22Rv1 (cell line): Measurements from ENCODE around the gene RELB.

Experiments
- H3K27ac ChIP-seq: fragments of 450-650 bp; 2 replicates; pipeline ENCODE4 v1.5.1; 2017
- CTCF ChIP-seq: fragments of 450-650 bp; IDR thresholded peaks from 2 replicates; pipeline ENCODE4 v1.5.1; 2017; ENCODE audit warnings: mild to moderate bottlenecking
- ZFX ChIP-seq: fragments of 450-650 bp; IDR thresholded peaks from 2 replicates; pipeline ENCODE4 v1.6.1; 2017; ENCODE audit warnings: antibody characterized with exemption, borderline replicate concordance

The RELB gene

GRCh38 chr19:45001087-45001739 is at the start of gene RELB:
TSS of gene RELB (plus strand) at chr19:45001464. CDS start at chr19:45001580, 116 bp downstream.
- no peak for TF ChIP-seq ZFX
- TF ChIP-seq CTCF = no peak
- peak within 1 kb of the TSS; percentile 83 for H3K27ac ChIP-seq

GRCh38 chr19:44954278-44954648 is 47.0 kb upstream of the RELB start:
- peak overlapping the region; percentile 95 for H3K27ac ChIP-seq
- TF ChIP-seq CTCF (no peak), ZFX (no peak)

- TF ChIP-seq CTCF (no peak), ZFX (no peak)
- peak within 1 kb of the TSS; percentile 95 for H3K27ac ChIP-seq
Measured at GRCh38 chr19:44954649-44955504, 46.4 kb upstream of the RELB start, which contains the start of gene CLPTM1. TSS of gene CLPTM1 (plus strand) at chr19:44955380. CDS start at chr19:44955396, 16 bp downstream.

GRCh38 chr19:44955505-44956439 is 45.5 kb upstream of the RELB start:
- H3K27ac ChIP-seq = peak overlapping the region; percentile 95

GRCh38 chr19:44957526-44957925 is 43.7 kb upstream of the RELB start:
- no peak overlapping the region for H3K27ac ChIP-seq
- TF ChIP-seq CTCF (no peak), ZFX (no peak)

More at GRCh38 chr19:44955505-44956439, 45.5 kb upstream of the RELB start:
- no peak for TF ChIP-seq ZFX
- TF ChIP-seq CTCF = no peak

- no peak overlapping the region for H3K27ac ChIP-seq
- TF ChIP-seq CTCF (no peak), ZFX (no peak)
Measured at GRCh38 chr19:44958090-44958489, 43.2 kb upstream of the RELB start.
